Body of pancreas (tissue), 4 donors: ENCODE results near the gene BGN. TPM values are rescaled to one million over a fixed set of nuclear protein-coding genes. Genes with fewer than 3 reads are reported as not detected.

Experiments
- ATAC-seq: fragments of 150-250 bp; one replicate; pipeline ENCODE4 v1.9.1; 2016
- DNase-seq, 4 donors: peaks; one replicate each; pipeline ENCODE4 v3.0.0-alpha.2; 2019
- H3K27ac ChIP-seq, 4 donors: fragments of 200-600 bp; sonication (generic); 1 replicate in 3 of 4; 2 replicates in 1 of 4; pipeline versions ENCODE4 v1.5.1 to v1.6.1; 2016 to 2019; ENCODE audit warnings: mild to moderate bottlenecking in 1 of 4, mixed read lengths in 1 of 4, moderate library complexity in 1 of 4
- H3K27me3 ChIP-seq, 2 donors: fragments of 200-600 bp; sonication (generic); one replicate each; pipeline ENCODE4 v1.6.0; 2016; ENCODE audit warnings: mild to moderate bottlenecking in 1 of 2
- H3K36me3 ChIP-seq, 2 donors: fragments of 200-600 bp; sonication (generic); replicated peaks in 1 of 2; 2 replicates each; pipeline ENCODE4 v1.5.1; 2016; ENCODE audit warnings: low read depth in 2 of 2; ENCODE audit not compliant: insufficient read depth in 1 of 2
- H3K4me1 ChIP-seq: fragments of 200-600 bp; sonication (generic); one replicate; pipeline ENCODE4 v1.6.0; 2016
- H3K4me3 ChIP-seq, 2 donors: fragments of 200-600 bp; sonication (generic); 1 replicate in 1 of 2; 2 replicates in 1 of 2; pipeline ENCODE4 v1.5.1; 2016 to 2019
- H3K9me3 ChIP-seq, 3 donors: fragments of 200-600 bp; sonication (generic); 1 replicate in 2 of 3; 2 replicates in 1 of 3; pipeline ENCODE4 v1.5.1; 2016
- POLR2A ChIP-seq, 3 donors: fragments of 450-650 bp; IDR thresholded peaks; one replicate each; pipeline ENCODE4 v1.6.1; 2016; ENCODE audit warnings: antibody characterized with exemption in 3 of 3, mild to moderate bottlenecking in 2 of 3
- WGBS, 2 donors: methylation state at CpG; one replicate each; pipeline ENCODE4 v1.1.5; 2017; 5-methylcytosine and 5-hydroxymethylcytosine counted together
- intact Hi-C: fragments of 100-400 bp; cut with DNase I; formaldehyde crosslinking; loops from one replicate; pipeline ENCODE4 v1.15.1; 2023
- total RNA-seq, 2 donors: library from RNA; depleted of rRNA; stranded (reverse); fragments of >200 nt; gene quantifications; one replicate each; pipeline ENCODE4 v1.1.0, GENCODE V29; 2016
- TF ChIP-seq, protein P1 (sequence below), 7 experiments: fragments of 450-650 bp in 4 of 7; fragments of 200-600 bp in 3 of 7; sonication (generic) in 3 of 7; IDR thresholded peaks; one replicate each; pipeline ENCODE4 v1.5.1; 2016 to 2019; ENCODE audit warnings: antibody characterized with exemption in 7 of 7

The BGN gene
- total RNA-seq, 2 donors from 2014 or later: 30.7 to 34.0 TPM

DNA sequence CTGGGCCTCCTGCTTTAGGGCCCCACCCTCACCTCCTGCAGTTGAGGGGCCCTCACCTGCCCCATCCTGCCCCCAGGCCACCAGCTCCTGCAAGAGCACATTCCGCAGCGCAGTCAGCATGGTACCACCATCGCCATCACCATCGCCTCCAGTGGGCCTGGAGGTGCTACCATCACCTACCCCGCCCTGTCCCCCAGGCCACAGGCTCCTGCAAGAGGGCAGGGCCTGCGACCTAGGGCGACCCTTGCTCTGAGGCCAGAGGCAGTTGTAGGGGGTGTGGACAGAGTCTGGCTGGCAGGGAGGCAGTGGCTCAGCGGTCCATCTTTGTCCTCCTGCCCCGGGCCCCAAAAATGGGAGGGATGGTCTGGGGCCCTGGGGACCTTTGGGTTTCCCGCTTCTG lies 20.5 kb upstream of the BGN start:
- Histone ChIP-seq H3K4me3 (no peak overlapping the region), H3K36me3 (no peaks in the 10 kb centered on the region), H3K4me1 (peaks cover 11% of the 10 kb centered on the region), H3K27me3 (no peaks in the 10 kb centered on the region), H3K9me3 (no peaks in the 10 kb centered on the region), H3K27ac (no peak overlapping the region)
- TF ChIP-seq POLR2A (IDR thresholded peaks at IDR 0.05): no peak
- TF ChIP-seq, protein P1, sequence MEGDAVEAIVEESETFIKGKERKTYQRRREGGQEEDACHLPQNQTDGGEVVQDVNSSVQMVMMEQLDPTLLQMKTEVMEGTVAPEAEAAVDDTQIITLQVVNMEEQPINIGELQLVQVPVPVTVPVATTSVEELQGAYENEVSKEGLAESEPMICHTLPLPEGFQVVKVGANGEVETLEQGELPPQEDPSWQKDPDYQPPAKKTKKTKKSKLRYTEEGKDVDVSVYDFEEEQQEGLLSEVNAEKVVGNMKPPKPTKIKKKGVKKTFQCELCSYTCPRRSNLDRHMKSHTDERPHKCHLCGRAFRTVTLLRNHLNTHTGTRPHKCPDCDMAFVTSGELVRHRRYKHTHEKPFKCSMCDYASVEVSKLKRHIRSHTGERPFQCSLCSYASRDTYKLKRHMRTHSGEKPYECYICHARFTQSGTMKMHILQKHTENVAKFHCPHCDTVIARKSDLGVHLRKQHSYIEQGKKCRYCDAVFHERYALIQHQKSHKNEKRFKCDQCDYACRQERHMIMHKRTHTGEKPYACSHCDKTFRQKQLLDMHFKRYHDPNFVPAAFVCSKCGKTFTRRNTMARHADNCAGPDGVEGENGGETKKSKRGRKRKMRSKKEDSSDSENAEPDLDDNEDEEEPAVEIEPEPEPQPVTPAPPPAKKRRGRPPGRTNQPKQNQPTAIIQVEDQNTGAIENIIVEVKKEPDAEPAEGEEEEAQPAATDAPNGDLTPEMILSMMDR (IDR thresholded peaks at IDR 0.05): no peak
- DNase-seq (no peak), ATAC-seq (no peak)
- WGBS, 2 donors: 96 to 97% methylated on average over 5 to 6 of the region's 10 CpGs
- intact Hi-C loops: no loop called here

DNA sequence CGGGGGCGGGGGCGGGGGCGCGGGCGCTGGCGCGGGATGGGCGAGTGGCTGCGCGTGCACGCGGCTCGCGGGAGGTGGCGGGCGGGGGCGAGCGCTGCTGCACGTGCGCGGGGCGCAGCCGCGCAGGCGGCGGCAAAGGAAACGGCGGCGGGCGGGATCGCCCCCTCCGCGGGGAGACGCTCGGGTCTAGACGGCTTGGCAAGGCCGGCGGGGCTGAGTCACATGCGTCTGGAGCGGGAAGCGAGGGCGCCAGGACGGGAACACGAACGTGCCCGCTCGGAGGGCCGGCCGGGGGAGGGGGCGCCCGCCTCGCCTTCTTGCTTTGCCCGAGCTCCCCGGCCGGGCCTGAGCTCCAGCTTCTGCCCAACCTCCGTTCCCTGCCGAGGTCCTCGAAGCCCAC lies 20.1 kb upstream of the BGN start:
- ATAC-seq (no peak), DNase-seq (peak; percentile 54 to 69 (median 61))
- Histone ChIP-seq H3K4me3 (no peak overlapping the region), H3K27ac (no peak overlapping the region), H3K27me3 (no peaks in the 10 kb centered on the region), H3K4me1 (peaks cover 6% of the 10 kb centered on the region), H3K9me3 (no peaks in the 10 kb centered on the region), H3K36me3 (no peaks in the 10 kb centered on the region)
- 4% methylated on average over 5 of the region's 59 CpGs; no CpG with 5 or more reads in 1 of the 2 donors for WGBS, 2 donors
- TF ChIP-seq POLR2A (IDR thresholded peaks at IDR 0.05): no peak
- TF ChIP-seq, protein P1 (IDR thresholded peaks at IDR 0.05): no peak
- intact Hi-C loops: no loop called here

DNA sequence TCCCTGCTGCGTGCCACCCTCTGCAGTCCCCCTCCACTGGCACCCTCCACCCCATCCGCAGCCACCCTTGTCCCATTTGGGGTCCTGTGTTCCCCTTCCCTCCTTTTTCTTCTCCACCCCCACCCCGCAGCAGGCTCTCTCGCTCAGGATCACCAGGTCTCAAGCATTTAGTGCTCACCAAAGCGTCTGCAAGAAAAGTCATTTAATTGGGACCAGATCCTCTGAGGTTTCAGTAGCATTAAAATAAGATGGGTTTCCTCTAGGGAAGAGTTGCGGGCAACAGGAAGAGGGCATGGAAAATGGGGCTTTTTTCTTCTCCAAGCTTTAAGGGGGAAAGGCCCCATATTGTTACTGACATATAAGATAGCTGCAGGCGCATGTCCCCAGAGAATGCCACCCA lies 19.5 kb upstream of the BGN start:
- H3K4me3 ChIP-seq: no peak overlapping the region
- peaks cover 4% of the 10 kb centered on the region for H3K4me1 ChIP-seq
- DNase-seq: no peak
- TF ChIP-seq, protein P1 (IDR thresholded peaks at IDR 0.05): no peak
- no peak for TF ChIP-seq POLR2A (IDR thresholded peaks at IDR 0.05)
- intact Hi-C loops: no loop called here
- no peak for ATAC-seq
- no peaks in the 10 kb centered on the region for H3K27me3 ChIP-seq
- no peaks in the 10 kb centered on the region for H3K9me3 ChIP-seq
- whole genome bisulfite sequencing, 2 donors: 86 to 90% methylated on average over 6 to 7 of the region's 7 CpGs
- no peak overlapping the region for H3K27ac ChIP-seq
- H3K36me3 ChIP-seq: no peaks in the 10 kb centered on the region

DNA sequence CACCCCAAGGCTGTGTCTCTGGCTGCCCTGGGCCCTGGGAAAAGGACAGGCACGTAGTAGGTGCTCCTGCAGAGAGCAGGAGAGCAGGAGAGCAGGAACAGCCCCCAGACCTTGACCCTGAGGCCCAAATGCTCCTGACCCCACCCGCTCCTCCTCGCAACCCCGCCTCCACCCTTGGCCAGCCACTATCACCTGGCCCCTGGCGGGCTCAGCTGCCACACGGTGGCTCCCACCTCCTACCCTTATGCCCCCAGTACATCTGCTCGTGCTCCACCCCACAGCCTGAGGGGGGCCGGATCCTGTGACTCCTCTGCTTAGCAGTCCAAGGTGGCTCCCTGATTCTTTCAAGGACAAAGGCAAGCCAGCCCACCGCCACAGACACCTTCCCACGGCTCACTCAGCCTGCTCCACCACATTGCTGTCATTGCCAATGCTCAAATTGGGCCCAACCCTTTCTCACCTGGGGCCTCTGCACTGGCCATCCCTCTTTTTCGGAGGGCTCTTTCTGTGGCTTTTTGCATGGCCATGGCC lies 19.0 kb upstream of the BGN start:
- DNase-seq (no peak), ATAC-seq (no peak)
- no peak overlapping the region for H3K4me3 ChIP-seq
- peaks cover 4% of the 10 kb centered on the region for H3K4me1 ChIP-seq
- H3K36me3 ChIP-seq: no peaks in the 10 kb centered on the region
- intact Hi-C loops: no loop called here
- no peaks in the 10 kb centered on the region for H3K27me3 ChIP-seq
- H3K27ac ChIP-seq: no peak overlapping the region
- no peak for TF ChIP-seq POLR2A (IDR thresholded peaks at IDR 0.05)
- H3K9me3 ChIP-seq: no peaks in the 10 kb centered on the region
- 83 to 98% methylated on average over 7 to 9 of the region's 11 CpGs for WGBS, 2 donors

DNA sequence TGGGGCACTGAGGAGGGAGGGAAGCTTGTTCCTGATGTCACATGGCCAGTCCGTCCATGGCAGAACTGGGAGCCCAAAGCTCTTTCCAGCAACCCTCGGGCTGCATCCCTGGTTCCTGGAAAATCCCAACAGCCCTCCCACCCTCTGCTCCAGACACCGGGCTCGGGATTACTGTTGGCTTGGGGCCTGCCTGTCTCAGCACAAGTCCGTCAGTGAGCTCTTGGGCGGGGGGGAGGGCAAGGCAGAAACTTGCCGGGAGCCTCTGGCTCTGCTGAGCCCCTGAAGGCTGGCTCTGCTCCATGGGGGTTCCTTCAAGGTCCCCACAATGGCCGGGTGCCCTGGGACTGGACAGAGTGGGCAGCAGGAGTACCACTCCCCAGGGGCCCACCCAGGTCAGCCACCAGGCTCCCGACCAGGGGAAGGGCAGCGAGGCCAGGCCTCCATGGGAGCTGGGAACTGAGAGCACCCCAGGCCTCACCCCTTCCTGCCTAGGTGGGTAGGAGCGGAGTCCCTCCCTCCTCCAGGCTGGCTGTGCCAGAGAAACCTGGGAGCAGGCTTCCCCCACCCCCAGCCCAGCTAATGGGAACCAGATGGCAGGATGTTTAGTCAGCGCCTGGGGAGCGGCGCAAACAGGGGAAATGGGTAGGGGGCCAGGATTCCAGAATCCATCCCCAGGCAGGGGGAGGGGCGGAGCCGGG lies 18.0 kb upstream of the BGN start:
- peaks cover 4% of the 10 kb centered on the region for H3K4me1 ChIP-seq
- H3K27me3 ChIP-seq: no peaks in the 10 kb centered on the region
- ATAC-seq (no peak), DNase-seq (no peak)
- WGBS, 2 donors: 80 to 84% methylated on average over 2 to 4 of the region's 16 CpGs
- no peak overlapping the region for H3K4me3 ChIP-seq
- intact Hi-C loops: no loop called here
- TF ChIP-seq POLR2A (IDR thresholded peaks at IDR 0.05): no peak
- TF ChIP-seq, protein P1 (IDR thresholded peaks at IDR 0.05): no peak
- H3K9me3 ChIP-seq: no peaks in the 10 kb centered on the region
- H3K36me3 ChIP-seq: no peaks in the 10 kb centered on the region
- no peak overlapping the region for H3K27ac ChIP-seq
